ENCODE data around the gene RSPH6A. TPM values are rescaled to one million over a fixed set of nuclear protein-coding genes. Genes with fewer than 3 reads are reported as not detected.

Gene RSPH6A
- total RNA-seq, 1 donor from 2014 or later, result 0.19 TPM

DNA sequence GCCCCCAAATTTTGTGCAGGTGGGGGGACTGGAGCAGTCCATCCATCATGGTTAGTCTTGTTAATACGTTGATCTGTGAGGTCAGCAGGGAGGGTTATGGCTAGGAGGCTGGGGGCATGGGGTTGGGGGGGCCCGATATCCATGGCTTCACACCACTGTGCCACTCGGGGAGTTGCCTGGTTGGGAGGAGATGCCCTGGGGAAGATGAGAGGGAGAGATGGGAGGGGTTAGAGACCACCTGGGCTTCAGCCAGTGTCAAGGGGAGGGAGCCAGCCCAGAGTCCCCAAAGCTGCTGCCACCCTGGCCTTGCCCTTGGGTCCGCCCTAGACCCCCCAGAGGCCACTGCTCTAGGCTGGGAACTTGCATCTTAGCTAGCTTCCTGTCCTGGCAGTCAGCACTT is 31.0 kb downstream of the RSPH6A start:
- no peak overlapping the region for H3K27ac Mint-ChIP-seq
- no peaks in the 10 kb centered on the region for H3K9me3 Mint-ChIP-seq

GRCh38 chr19:45782820-45783785 is 32.0 kb downstream of the RSPH6A start:
- no peak for TF ChIP-seq CTCF (conservative IDR thresholded peaks at IDR 0.05)
- Mint-ChIP-seq H3K27me3 (no peaks in the 10 kb centered on the region), H3K36me3 (peaks cover 9% of the 10 kb centered on the region), H3K4me1 (ENCODE audit: unreplicated experiment) (peaks cover 20% of the 10 kb centered on the region), H3K9me3 (no peaks in the 10 kb centered on the region), H3K4me3 (no peak overlapping the region), H3K27ac (peak overlapping the region; percentile 21)
- no peak for DNase-seq (ENCODE audit: extremely low spot score, unreplicated experiment)

More for the DNA sequence above, 31.0 kb downstream of the RSPH6A start:
- Mint-ChIP-seq H3K36me3 (peaks cover 11% of the 10 kb centered on the region), H3K4me3 (no peak overlapping the region), H3K27me3 (no peaks in the 10 kb centered on the region), H3K4me1 (ENCODE audit: unreplicated experiment) (peaks cover 16% of the 10 kb centered on the region)
- no peak for TF ChIP-seq CTCF (conservative IDR thresholded peaks at IDR 0.05)
- no peak for DNase-seq (ENCODE audit: extremely low spot score, unreplicated experiment)

GRCh38 chr19:45782162-45782691 is 32.9 kb downstream of the RSPH6A start, which contains the start of gene DMPK:
TSS of gene DMPK (minus strand) at chr19:45782490. CDS start at chr19:45782352, 138 bp downstream.
- no peaks in the 10 kb centered on the region for H3K9me3 Mint-ChIP-seq
- H3K4me3 Mint-ChIP-seq, result no peak within 1 kb of the TSS
- peaks cover 20% of the 10 kb centered on the region for H3K4me1 Mint-ChIP-seq (ENCODE audit: unreplicated experiment)
- no peak for TF ChIP-seq CTCF (conservative IDR thresholded peaks at IDR 0.05)
- DNase-seq (ENCODE audit: extremely low spot score, unreplicated experiment), result no peak
- no peaks in the 10 kb centered on the region for H3K27me3 Mint-ChIP-seq
- H3K36me3 Mint-ChIP-seq, result peaks cover 7% of the 10 kb centered on the region
- peak within 1 kb of the TSS; percentile 21 for H3K27ac Mint-ChIP-seq

GRCh38 chr19:45781214-45782161 is 33.6 kb downstream of the RSPH6A start:
- H3K36me3 Mint-ChIP-seq, result peaks cover 11% of the 10 kb centered on the region
- peak overlapping the region; percentile 23 for H3K4me3 Mint-ChIP-seq
- no peaks in the 10 kb centered on the region for H3K27me3 Mint-ChIP-seq
- no peak for DNase-seq (ENCODE audit: extremely low spot score, unreplicated experiment)
- no peak for TF ChIP-seq CTCF (conservative IDR thresholded peaks at IDR 0.05)
- peaks cover 20% of the 10 kb centered on the region for H3K4me1 Mint-ChIP-seq (ENCODE audit: unreplicated experiment)
- no peak overlapping the region for H3K27ac Mint-ChIP-seq
- no peaks in the 10 kb centered on the region for H3K9me3 Mint-ChIP-seq

Data from type B pancreatic cell (in vitro differentiated cells).